Tibial artery (tissue), 4 donors: ENCODE data around the gene SLC22A14.

Source experiments
- DNase-seq, 2 donors: peaks; one replicate each; pipeline ENCODE4 v3.0.0-alpha.2; 2019
- H3K27ac ChIP-seq, 2 donors: fragments of 200-600 bp; sonication (generic) in 1 of 2; 1 replicate in 1 of 2; 2 replicates in 1 of 2; pipeline ENCODE4 v1.5.1; 2018 to 2019; ENCODE audit warnings: mild to moderate bottlenecking in 1 of 2
- H3K27me3 ChIP-seq, 2 donors: fragments of 200-600 bp; sonication (generic) in 1 of 2; one replicate each; pipeline versions ENCODE4 v1.5.1 to v1.6.0; 2016 to 2019
- H3K36me3 ChIP-seq, 3 donors: fragments of 200-600 bp; sonication (generic) in 2 of 3; one replicate each; pipeline ENCODE4 v1.5.1; 2016 to 2019; ENCODE audit warnings: mild to moderate bottlenecking in 2 of 3
- H3K4me1 ChIP-seq, 4 donors: fragments of 200-600 bp; sonication (generic) in 2 of 4; 1 replicate in 3 of 4; 2 replicates in 1 of 4; pipeline ENCODE4 v1.5.1; 2016 to 2019
- H3K4me3 ChIP-seq, 2 donors: fragments of 200-600 bp; sonication (generic) in 1 of 2; 1 replicate in 1 of 2; 2 replicates in 1 of 2; pipeline ENCODE4 v1.5.1; 2018 to 2019; ENCODE audit warnings: mild to moderate bottlenecking in 2 of 2
- H3K9me3 ChIP-seq, 3 donors: fragments of 200-600 bp; sonication (generic) in 1 of 3; one replicate each; pipeline ENCODE4 v1.5.1; 2016 to 2019
- intact Hi-C: fragments of 100-400 bp; cut with DNase I; formaldehyde crosslinking; loops from one replicate; pipeline ENCODE4 v1.15.0; 2023; ENCODE audit warnings: low total_unique reads
- TF ChIP-seq, protein P1 (sequence below), 2 experiments: fragments of 200-600 bp in 1 of 2; fragments of 450-650 bp in 1 of 2; IDR thresholded peaks; one replicate each; pipeline ENCODE4 v1.5.1; 2017 to 2019; ENCODE audit warnings: antibody characterized with exemption in 2 of 2, mild to moderate bottlenecking in 1 of 2, moderate library complexity in 1 of 2

SLC22A14 gene

DNA sequence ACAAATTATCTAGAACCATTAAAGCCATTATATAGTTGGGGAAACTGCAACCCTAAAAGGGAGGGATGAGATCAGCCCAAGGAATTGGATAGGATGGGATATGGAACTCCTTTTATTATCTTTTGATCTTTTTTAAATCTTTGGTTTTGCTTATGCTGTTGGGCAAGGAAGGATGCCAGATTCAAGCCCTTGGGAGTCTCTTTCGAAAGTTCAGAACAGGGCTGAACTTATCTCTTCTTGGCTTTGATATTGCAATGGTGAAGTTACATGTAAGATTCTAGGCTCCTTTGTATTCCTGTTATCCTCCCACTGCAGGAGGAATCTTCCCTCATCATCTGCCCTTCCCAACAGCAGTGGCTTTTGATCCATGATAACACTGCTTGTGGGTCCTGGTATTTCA is 26.5 kb upstream of the SLC22A14 start:
- TF ChIP-seq, protein P1, sequence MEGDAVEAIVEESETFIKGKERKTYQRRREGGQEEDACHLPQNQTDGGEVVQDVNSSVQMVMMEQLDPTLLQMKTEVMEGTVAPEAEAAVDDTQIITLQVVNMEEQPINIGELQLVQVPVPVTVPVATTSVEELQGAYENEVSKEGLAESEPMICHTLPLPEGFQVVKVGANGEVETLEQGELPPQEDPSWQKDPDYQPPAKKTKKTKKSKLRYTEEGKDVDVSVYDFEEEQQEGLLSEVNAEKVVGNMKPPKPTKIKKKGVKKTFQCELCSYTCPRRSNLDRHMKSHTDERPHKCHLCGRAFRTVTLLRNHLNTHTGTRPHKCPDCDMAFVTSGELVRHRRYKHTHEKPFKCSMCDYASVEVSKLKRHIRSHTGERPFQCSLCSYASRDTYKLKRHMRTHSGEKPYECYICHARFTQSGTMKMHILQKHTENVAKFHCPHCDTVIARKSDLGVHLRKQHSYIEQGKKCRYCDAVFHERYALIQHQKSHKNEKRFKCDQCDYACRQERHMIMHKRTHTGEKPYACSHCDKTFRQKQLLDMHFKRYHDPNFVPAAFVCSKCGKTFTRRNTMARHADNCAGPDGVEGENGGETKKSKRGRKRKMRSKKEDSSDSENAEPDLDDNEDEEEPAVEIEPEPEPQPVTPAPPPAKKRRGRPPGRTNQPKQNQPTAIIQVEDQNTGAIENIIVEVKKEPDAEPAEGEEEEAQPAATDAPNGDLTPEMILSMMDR (IDR thresholded peaks at IDR 0.05): no peak
- no peaks in the 10 kb centered on the region for H3K4me1 ChIP-seq
- no peak for DNase-seq
- H3K36me3 ChIP-seq: peaks cover 39 to 52% (median 46%) of the 10 kb centered on the region in 3 donors
- H3K27ac ChIP-seq: no peak overlapping the region
- intact Hi-C loops: loop anchor here (10.0 kb wide), 1 partner anchor 131 kb away; no protein-coding TSS in a partner anchor
- H3K4me3 ChIP-seq: no peak overlapping the region
- H3K9me3 ChIP-seq: no peaks in the 10 kb centered on the region
- H3K27me3 ChIP-seq: no peaks in the 10 kb centered on the region

DNA sequence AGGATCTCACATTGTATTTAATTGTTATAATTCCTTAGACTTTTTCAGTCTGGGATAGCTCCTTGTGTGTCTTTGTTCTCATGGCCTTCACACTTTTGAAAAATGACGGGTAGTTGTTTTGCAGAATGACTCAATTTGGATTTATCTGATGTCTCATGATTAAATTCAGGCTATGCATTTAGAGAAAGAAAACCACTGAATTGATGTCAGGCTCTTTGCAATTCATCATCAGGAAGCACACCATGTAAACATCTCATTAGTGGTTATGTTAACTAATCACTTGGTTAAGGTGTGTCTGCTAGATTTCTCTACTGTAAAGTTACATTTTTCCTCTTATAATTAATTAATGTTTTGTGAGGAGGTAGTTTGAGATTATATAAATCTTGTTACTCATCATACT is 24.5 kb upstream of the SLC22A14 start:
- H3K4me3 ChIP-seq: no peak overlapping the region
- H3K36me3 ChIP-seq: peaks cover 25 to 34% (median 27%) of the 10 kb centered on the region in 3 donors
- no peak overlapping the region for H3K27ac ChIP-seq
- DNase-seq: no peak
- no peaks in the 10 kb centered on the region for H3K27me3 ChIP-seq
- intact Hi-C loops: loop anchor here (10.0 kb wide), 1 partner anchor 133 kb away; no protein-coding TSS in a partner anchor
- TF ChIP-seq, protein P1 (IDR thresholded peaks at IDR 0.05): no peak
- no peaks in the 10 kb centered on the region for H3K4me1 ChIP-seq
- H3K9me3 ChIP-seq: no peaks in the 10 kb centered on the region

DNA sequence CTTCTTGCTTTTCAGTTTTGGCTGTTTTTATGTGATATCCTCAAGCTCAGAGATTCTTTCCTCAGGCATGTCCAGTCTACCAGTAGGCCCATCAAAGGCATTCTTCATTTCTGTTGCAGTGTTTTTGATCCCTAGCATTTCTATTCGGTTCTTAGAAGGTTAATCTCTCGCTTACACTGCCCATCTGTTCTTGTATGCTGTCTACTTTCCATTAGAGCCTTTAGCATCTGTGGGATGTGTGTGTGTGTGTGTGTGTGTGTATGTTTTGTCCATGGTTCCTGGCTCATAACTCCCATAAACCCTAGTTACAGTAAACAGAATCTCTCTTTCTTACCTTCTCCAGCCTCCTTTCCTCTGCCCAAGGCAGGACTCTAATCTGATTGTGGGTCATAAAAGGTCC is 21.6 kb upstream of the SLC22A14 start:
- Histone ChIP-seq H3K4me1 (no peaks in the 10 kb centered on the region), H3K27me3 (no peaks in the 10 kb centered on the region), H3K27ac (no peak overlapping the region), H3K36me3 (peaks cover 0 to 10% (median 0%) of the 10 kb centered on the region in 3 donors), H3K9me3 (no peaks in the 10 kb centered on the region), H3K4me3 (no peak overlapping the region)
- TF ChIP-seq, protein P1 (IDR thresholded peaks at IDR 0.05): no peak
- intact Hi-C loops: no loop called here
- DNase-seq: no peak

DNA sequence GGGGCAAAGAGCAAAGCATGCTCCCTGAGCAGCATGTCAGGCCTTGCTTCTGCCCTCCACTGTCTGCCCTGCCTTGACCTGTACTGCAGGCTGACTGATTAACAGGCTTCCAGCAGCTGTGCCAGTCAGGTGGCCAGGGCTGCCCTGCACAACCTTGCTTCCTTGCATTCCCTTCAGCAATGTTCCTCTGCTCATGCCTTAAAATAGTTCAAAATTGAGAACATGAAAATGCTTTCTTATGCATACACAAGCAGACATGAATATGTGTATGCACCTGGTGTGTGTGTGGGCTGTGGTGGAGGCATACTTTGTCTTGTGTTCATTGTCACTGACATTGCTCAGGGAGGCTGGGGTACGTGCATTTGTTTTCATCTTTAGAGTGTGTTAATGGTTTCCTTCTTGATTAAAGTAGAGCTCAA is 17.7 kb upstream of the SLC22A14 start:
- intact Hi-C loops: no loop called here
- TF ChIP-seq, protein P1 (IDR thresholded peaks at IDR 0.05): no peak
- Histone ChIP-seq H3K4me1 (no peaks in the 10 kb centered on the region), H3K9me3 (no peaks in the 10 kb centered on the region), H3K27me3 (no peaks in the 10 kb centered on the region), H3K36me3 (peaks cover 0 to 4% (median 0%) of the 10 kb centered on the region in 3 donors), H3K4me3 (no peak overlapping the region), H3K27ac (no peak overlapping the region)
- DNase-seq: no peak

DNA sequence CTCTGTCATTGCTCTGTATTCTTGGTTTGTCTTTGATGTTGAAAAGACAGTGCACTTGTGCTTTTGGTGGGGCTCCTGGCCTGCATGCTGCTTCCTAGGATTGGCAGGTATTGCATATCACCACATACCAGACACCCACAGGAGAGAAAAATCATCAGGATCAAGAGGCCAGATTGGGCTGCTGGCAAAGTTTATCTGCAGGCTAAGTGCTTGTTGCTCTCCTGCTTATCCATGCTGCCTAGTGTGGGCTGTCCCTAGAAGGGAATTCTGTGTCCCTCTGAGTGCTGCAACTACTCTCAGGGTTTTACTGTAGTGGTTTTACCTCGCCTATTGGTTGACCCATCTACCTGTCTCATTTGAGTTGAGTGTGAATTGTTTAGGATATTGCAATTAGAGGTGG is 17.3 kb upstream of the SLC22A14 start:
- peaks cover 0 to 4% (median 0%) of the 10 kb centered on the region in 3 donors for H3K36me3 ChIP-seq
- no peak for DNase-seq
- H3K4me3 ChIP-seq: no peak overlapping the region
- TF ChIP-seq, protein P1 (IDR thresholded peaks at IDR 0.05): no peak
- H3K4me1 ChIP-seq: no peaks in the 10 kb centered on the region
- no peak overlapping the region for H3K27ac ChIP-seq
- intact Hi-C loops: no loop called here
- no peaks in the 10 kb centered on the region for H3K9me3 ChIP-seq
- H3K27me3 ChIP-seq: no peaks in the 10 kb centered on the region
